Neural cell (in vitro differentiated cells): Measurements from ENCODE around the gene SEL1L3. TPM values are rescaled to one million over a fixed set of nuclear protein-coding genes. Genes with fewer than 3 reads are reported as not detected.

Source experiments
- H2AFZ ChIP-seq: fragments of 200-600, 300-800 bp; sonication (generic), shearing (Covaris generic); 2 replicates; pipeline ENCODE4 v1.6.0; 2014; ENCODE audit warnings: low read depth, mild to moderate bottlenecking, antibody characterized with exemption, low read length, moderate library complexity
- H3F3A ChIP-seq: fragments of 200-600 bp; shearing (Covaris generic); 2 replicates; pipeline ENCODE4 v1.6.1; 2016; ENCODE audit warnings: mild to moderate bottlenecking, moderate library complexity, mixed read lengths, antibody characterized with exemption, low read length; ENCODE audit not compliant: insufficient read depth, poor library complexity, severe bottlenecking
- H3K27ac ChIP-seq: fragments of 200-600, 300-800 bp; sonication (generic), shearing (Covaris generic); 2 replicates; pipeline ENCODE4 v1.5.1; 2014; ENCODE audit warnings: mild to moderate bottlenecking, low read length, moderate library complexity
- H3K27me3 ChIP-seq: fragments of 300-800, 200-600 bp; sonication (generic), shearing (Covaris generic); 2 replicates; pipeline ENCODE4 v1.6.0; 2014; ENCODE audit warnings: mild to moderate bottlenecking, low read depth, low read length, moderate library complexity; ENCODE audit not compliant: insufficient read depth
- H3K36me3 ChIP-seq: fragments of 300-800, 200-600 bp; sonication (generic), shearing (Covaris generic); 2 replicates; pipeline ENCODE4 v1.5.1; 2014; ENCODE audit warnings: mild to moderate bottlenecking, antibody characterized with exemption, low read length, moderate library complexity; ENCODE audit not compliant: insufficient read depth
- H3K4me2 ChIP-seq: fragments of 300-800, 200-600 bp; sonication (generic), shearing (Covaris generic); 2 replicates; pipeline ENCODE4 v1.6.0; 2014; ENCODE audit warnings: mild to moderate bottlenecking, low read length
- H3K4me3 ChIP-seq: fragments of 300-800, 200-600 bp; sonication (generic), shearing (Covaris generic); 2 replicates; pipeline ENCODE4 v1.5.1; 2014; ENCODE audit warnings: mild to moderate bottlenecking, low read length, moderate library complexity
- H3K79me2 ChIP-seq: fragments of 200-600 bp; shearing (Covaris generic); replicated peaks from 2 replicates; pipeline ENCODE4 v1.6.0; 2014; ENCODE audit warnings: mild to moderate bottlenecking, low read length, moderate library complexity; ENCODE audit not compliant: insufficient read depth
- H3K9ac ChIP-seq: fragments of 300-800, 200-600 bp; sonication (generic), shearing (Covaris generic); 2 replicates; pipeline ENCODE4 v1.6.1; 2016; ENCODE audit warnings: mild to moderate bottlenecking, low read length, mixed read lengths
- H3K9me2 ChIP-seq: fragments of 200-600 bp; shearing (Covaris generic); 2 replicates; pipeline ENCODE4 v1.6.1; 2016; ENCODE audit warnings: mild to moderate bottlenecking, low read length, mixed read lengths; ENCODE audit not compliant: insufficient read depth
- H3K9me3 ChIP-seq: fragments of 200-600, 300-800 bp; sonication (generic), shearing (Covaris generic); 2 replicates; pipeline ENCODE4 v1.6.1; 2016; ENCODE audit warnings: mild to moderate bottlenecking, mixed run types, low read length, moderate library complexity, mixed read lengths
- H4K20me1 ChIP-seq: fragments of 200-600 bp; shearing (Covaris generic); 2 replicates; pipeline ENCODE4 v1.6.1; 2016; ENCODE audit warnings: mild to moderate bottlenecking, mixed run types; ENCODE audit not compliant: insufficient read depth
- EZH2 ChIP-seq: fragments of 200-600, 300-800 bp; shearing (Covaris generic), sonication (generic); IDR thresholded peaks from 2 replicates; pipeline ENCODE4 v1.6.1; 2014; ENCODE audit warnings: antibody characterized with exemption, low read length, borderline replicate concordance, mild to moderate bottlenecking; ENCODE audit not compliant: insufficient read depth, poor library complexity, severe bottlenecking
- MXI1 ChIP-seq: fragments of 450-650 bp; conservative IDR thresholded peaks from 2 replicates; pipeline ENCODE4 v1.6.1; 2014; ENCODE audit warnings: antibody characterized with exemption, mild to moderate bottlenecking; ENCODE audit not compliant: poor library complexity, severe bottlenecking
- POLR2AphosphoS5 ChIP-seq: IDR thresholded peaks from 2 replicates; pipeline ENCODE4 v1.6.1; 2012
- REST ChIP-seq: IDR thresholded peaks from 2 replicates; pipeline ENCODE4 v1.6.1; 2012; ENCODE audit warnings: borderline replicate concordance
- SMC3 ChIP-seq: fragments of 450-650 bp; conservative IDR thresholded peaks from 2 replicates; pipeline ENCODE4 v1.6.1; 2014; ENCODE audit warnings: antibody characterized with exemption, mild to moderate bottlenecking, moderate library complexity; ENCODE audit not compliant: poor library complexity
- polyA minus RNA-seq: library from RNA; depleted of rRNA, polyadenylated mRNA; stranded (reverse); fragments of >200 nt; gene quantifications from 2 replicates; pipeline ENCODE4 v1.2.3, GENCODE V29; 2014
- polyA plus RNA-seq: library from polyadenylated mRNA; depleted of rRNA; stranded (reverse); fragments of >200 nt; gene quantifications from 2 replicates; pipeline ENCODE4 v1.2.3, GENCODE V29; 2014
- TF ChIP-seq, protein P1 (sequence below): fragments of 450-650 bp; IDR thresholded peaks from 2 replicates; pipeline ENCODE4 v1.5.1; 2014; ENCODE audit warnings: antibody characterized with exemption, mild to moderate bottlenecking, moderate library complexity; ENCODE audit not compliant: poor library complexity, severe bottlenecking

The SEL1L3 gene
- 2.0 and 2.7 TPM in 2 replicates for polyA plus RNA-seq
- 2.0 and 4.1 TPM in 2 replicates for polyA minus RNA-seq

DNA sequence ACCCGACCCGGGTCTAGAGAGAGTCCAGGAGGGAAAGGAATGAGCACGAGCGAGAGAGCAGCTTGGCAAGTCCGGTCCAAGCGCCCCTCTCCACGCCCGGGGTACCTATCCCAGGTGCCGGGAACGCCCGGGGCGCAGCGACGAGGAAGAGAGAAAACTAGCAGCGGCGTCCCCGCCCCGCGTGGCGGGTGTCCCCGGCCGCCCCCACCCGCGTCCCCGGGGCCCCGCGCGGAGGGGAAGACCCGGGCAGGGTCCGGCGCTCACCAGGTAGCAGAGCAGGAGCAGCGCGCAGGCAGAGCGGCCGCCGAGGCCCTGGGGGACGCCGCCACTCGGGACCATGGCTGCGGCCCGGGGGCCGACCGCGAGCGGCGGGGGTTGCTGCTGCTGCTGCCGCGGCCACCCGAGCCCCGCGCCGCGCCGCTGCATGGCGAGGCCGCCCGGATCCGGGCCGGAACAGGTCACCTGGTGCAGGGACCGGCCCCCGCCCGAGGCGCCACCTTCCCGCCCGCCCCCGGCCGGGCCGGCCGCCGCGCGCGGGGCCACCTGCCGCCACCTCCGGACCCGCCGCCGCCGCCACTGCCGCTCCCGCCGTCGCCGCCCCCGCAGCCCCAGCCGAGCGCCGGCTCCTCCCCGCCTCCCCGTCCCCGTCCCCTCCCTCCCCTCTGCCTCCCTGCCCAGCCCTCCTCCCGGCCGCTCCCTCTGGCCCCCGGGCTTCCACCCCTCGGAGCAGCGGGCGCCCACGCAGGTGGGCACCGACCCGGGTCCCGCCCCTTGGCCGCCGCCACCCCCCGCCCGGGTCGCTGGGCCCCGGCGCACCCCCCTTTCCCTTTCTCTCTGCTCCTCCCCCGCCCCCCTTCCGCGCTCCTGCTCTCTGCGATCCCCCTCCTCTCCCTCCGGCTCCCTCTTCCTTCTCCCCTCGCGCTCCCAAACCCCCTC lies at the start of gene SEL1L3:
Gene SEL1L3, minus strand, starts transcription at position 578 of the 936 bp plus-strand sequence. Its CDS starts 152 bp downstream, at position 426.
- Histone ChIP-seq H3K36me3 (no peaks in the 10 kb centered on the region), H3K79me2 (no peaks in the 10 kb centered on the region), H3K9me2 (no peaks in the 10 kb centered on the region), H3K27ac (no peak within 1 kb of the TSS), H3K9ac (peak within 1 kb of the TSS; percentile 44), H3K4me3 (peak within 1 kb of the TSS; percentile 74), H2AFZ (no peak within 1 kb of the TSS), H3K27me3 (peaks cover 41% of the 10 kb centered on the region), H3K4me2 (peak within 1 kb of the TSS; percentile 71), H3K9me3 (no peaks in the 10 kb centered on the region), H4K20me1 (no peaks in the 10 kb centered on the region), H3F3A (no peaks in the 10 kb centered on the region)
- peak; percentile 9 for TF ChIP-seq MXI1
- TF ChIP-seq, protein P1, sequence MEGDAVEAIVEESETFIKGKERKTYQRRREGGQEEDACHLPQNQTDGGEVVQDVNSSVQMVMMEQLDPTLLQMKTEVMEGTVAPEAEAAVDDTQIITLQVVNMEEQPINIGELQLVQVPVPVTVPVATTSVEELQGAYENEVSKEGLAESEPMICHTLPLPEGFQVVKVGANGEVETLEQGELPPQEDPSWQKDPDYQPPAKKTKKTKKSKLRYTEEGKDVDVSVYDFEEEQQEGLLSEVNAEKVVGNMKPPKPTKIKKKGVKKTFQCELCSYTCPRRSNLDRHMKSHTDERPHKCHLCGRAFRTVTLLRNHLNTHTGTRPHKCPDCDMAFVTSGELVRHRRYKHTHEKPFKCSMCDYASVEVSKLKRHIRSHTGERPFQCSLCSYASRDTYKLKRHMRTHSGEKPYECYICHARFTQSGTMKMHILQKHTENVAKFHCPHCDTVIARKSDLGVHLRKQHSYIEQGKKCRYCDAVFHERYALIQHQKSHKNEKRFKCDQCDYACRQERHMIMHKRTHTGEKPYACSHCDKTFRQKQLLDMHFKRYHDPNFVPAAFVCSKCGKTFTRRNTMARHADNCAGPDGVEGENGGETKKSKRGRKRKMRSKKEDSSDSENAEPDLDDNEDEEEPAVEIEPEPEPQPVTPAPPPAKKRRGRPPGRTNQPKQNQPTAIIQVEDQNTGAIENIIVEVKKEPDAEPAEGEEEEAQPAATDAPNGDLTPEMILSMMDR: no peak

DNA sequence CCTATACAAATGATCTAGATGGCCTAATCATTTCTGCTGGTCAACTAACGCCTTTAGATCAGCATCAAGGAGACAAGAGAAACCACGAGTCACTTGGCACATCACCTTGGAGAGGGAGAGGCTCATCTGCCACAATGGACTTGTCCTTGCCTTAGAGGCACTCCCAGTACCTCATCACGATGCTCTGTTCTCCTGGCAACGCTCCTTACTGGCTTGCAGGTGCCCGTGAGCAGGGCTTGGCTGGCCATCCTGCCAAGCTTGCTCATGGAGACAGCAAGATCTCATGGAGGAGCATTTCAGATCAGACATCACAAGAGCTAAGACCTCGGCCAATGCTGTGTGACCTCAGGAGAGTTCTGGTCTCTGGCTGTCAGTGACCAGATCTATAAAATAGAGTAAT lies 48.6 kb upstream of the SEL1L3 start:
- Histone ChIP-seq H3K9me3 (no peaks in the 10 kb centered on the region), H3K4me2 (no peak overlapping the region), H3K4me3 (no peak overlapping the region), H3K9ac (no peak overlapping the region), H3K36me3 (no peaks in the 10 kb centered on the region), H3K27me3 (no peaks in the 10 kb centered on the region), H3F3A (no peaks in the 10 kb centered on the region), H3K27ac (no peak overlapping the region), H2AFZ (no peak overlapping the region), H3K9me2 (no peaks in the 10 kb centered on the region), H4K20me1 (no peaks in the 10 kb centered on the region), H3K79me2 (no peaks in the 10 kb centered on the region)
- TF ChIP-seq MXI1: no peak
- TF ChIP-seq REST: no peak
- no peak for TF ChIP-seq POLR2AphosphoS5

DNA sequence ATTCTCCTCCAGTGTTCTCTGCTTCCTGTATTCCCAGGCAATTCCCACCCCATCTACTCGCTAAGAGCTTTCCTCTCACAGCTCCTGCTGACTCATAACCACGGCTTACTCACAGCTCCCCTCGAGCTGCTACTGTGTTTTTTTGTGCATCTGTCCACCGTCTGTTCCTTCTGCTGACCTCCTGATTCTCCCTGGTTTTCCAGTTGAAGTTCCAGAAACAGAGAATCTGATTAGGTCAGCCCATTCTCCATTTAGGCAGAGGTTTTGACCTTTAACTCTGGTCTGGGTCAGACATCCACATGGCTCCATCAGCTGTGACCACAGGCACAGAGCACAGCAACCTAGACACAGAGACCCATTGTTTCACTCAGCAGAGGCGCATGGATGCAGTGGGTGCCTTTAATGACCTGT lies 45.7 kb upstream of the SEL1L3 start:
- no peaks in the 10 kb centered on the region for H3K9me3 ChIP-seq
- no peak for TF ChIP-seq MXI1
- TF ChIP-seq SMC3: no peak
- TF ChIP-seq, protein P1: no peak
- TF ChIP-seq REST: no peak
- TF ChIP-seq EZH2: no peak
- no peak overlapping the region for H3K4me3 ChIP-seq
- no peak overlapping the region for H3K9ac ChIP-seq
- H3K9me2 ChIP-seq: no peaks in the 10 kb centered on the region
- no peaks in the 10 kb centered on the region for H3F3A ChIP-seq
- no peak overlapping the region for H3K4me2 ChIP-seq
- no peaks in the 10 kb centered on the region for H4K20me1 ChIP-seq
- H3K36me3 ChIP-seq: no peaks in the 10 kb centered on the region
- no peak overlapping the region for H3K27ac ChIP-seq
- no peaks in the 10 kb centered on the region for H3K27me3 ChIP-seq
- H3K79me2 ChIP-seq: no peaks in the 10 kb centered on the region
- H2AFZ ChIP-seq: no peak overlapping the region
